PFSK-1 (cell line): ENCODE measurements around the gene PIGQ.

Experiments used
- FOXP2 ChIP-seq: optimal IDR thresholded peaks from 2 replicates; pipeline ENCODE3; 2011; ENCODE audit warnings: borderline replicate concordance, control low read depth, inconsistent platforms; ENCODE audit not compliant: insufficient read depth; ENCODE audit errors: extremely low read length, extremely low read depth
- POLR2AphosphoS5 ChIP-seq: IDR thresholded peaks from 2 replicates; pipeline ENCODE4 v1.6.1; 2012; ENCODE audit warnings: low read depth, mild to moderate bottlenecking, control low read depth, low read length, moderate library complexity
- REST ChIP-seq, 2 experiments: IDR thresholded peaks; 2 replicates each; pipeline versions ENCODE4 v1.6.1 to v1.8.0; 2011 to 2012; ENCODE audit warnings: low read depth in 2 of 2, low read length in 2 of 2, control low read depth in 1 of 2, inconsistent platforms in 1 of 2, mild to moderate bottlenecking in 1 of 2, moderate library complexity in 1 of 2; ENCODE audit not compliant: insufficient read depth in 1 of 2
- SIN3A ChIP-seq: IDR thresholded peaks from 2 replicates; pipeline ENCODE4 v1.6.1; 2012; ENCODE audit warnings: mild to moderate bottlenecking, low read length, moderate library complexity, borderline replicate concordance; ENCODE audit not compliant: insufficient read depth
- TAF1 ChIP-seq: IDR thresholded peaks from 2 replicates; pipeline ENCODE4 v1.6.1; 2012; ENCODE audit warnings: low read length, control low read depth, borderline replicate concordance; ENCODE audit not compliant: insufficient read depth

GRCh38 chr16:582218-582613 is 12.4 kb downstream of the PIGQ start:
- no peak for TF ChIP-seq POLR2AphosphoS5
- TF ChIP-seq SIN3A, result no peak
- no peak for TF ChIP-seq REST (IDR thresholded peaks at IDR 0.05; ENCODE audit: insufficient read depth in 1 of 2, low read depth in 2 of 2, low read length in 2 of 2)
- TF ChIP-seq TAF1, result no peak
- TF ChIP-seq FOXP2, result no peak
